Subcutaneous abdominal adipose tissue (tissue), 5 donors: ENCODE measurements around the gene NOS2.
"Not testable (repeated sequence)": the region's sequence is repeated elsewhere in the genome, so short reads cannot be mapped to it uniquely, and the experiment has no call there.

Experiments used
- H3K27ac ChIP-seq: one replicate; pipeline ENCODE4 v1.7.0; 2013; ENCODE audit warnings: low read depth, mild to moderate bottlenecking, inconsistent platforms, low read length, moderate library complexity
- H3K27me3 ChIP-seq, 5 donors: one replicate each; pipeline ENCODE4 v1.7.0; 2013; ENCODE audit warnings: low read length in 5 of 5, inconsistent platforms in 1 of 5; ENCODE audit not compliant: control insufficient read depth in 5 of 5, insufficient read depth in 4 of 5
- H3K36me3 ChIP-seq, 5 donors: one replicate each; pipeline ENCODE4 v1.7.0; 2013; ENCODE audit warnings: low read length in 5 of 5; ENCODE audit not compliant: control insufficient read depth in 5 of 5, insufficient read depth in 5 of 5
- H3K4me1 ChIP-seq, 5 donors: one replicate each; pipeline ENCODE4 v1.7.0; 2013; ENCODE audit warnings: low read length in 5 of 5, mild to moderate bottlenecking in 3 of 5, moderate library complexity in 1 of 5; ENCODE audit not compliant: control insufficient read depth in 5 of 5, insufficient read depth in 5 of 5
- H3K4me3 ChIP-seq, 5 donors: one replicate each; pipeline ENCODE4 v1.7.0; 2013; ENCODE audit warnings: low read length in 5 of 5, low read depth in 1 of 5
- H3K9ac ChIP-seq, 5 donors: one replicate each; pipeline ENCODE4 v1.7.0; 2013; ENCODE audit warnings: low read length in 5 of 5, mild to moderate bottlenecking in 4 of 5, moderate library complexity in 3 of 5
- H3K9me3 ChIP-seq, 5 donors: one replicate each; pipeline ENCODE4 v1.7.0; 2013; ENCODE audit warnings: low read length in 5 of 5; ENCODE audit not compliant: control insufficient read depth in 5 of 5
- donor health status: healthy.
- donor health status: healthy.
- donor health status: healthy.
- donor health status: healthy.
- donor health status: healthy.

NOS2 gene

GRCh38 chr17:27747462-27748359 lies 52.6 kb downstream of the NOS2 start:
- Histone ChIP-seq H3K9ac (no peak overlapping the region), H3K4me3 (no peak overlapping the region), H3K9me3 (no peaks in the 10 kb centered on the region), H3K36me3 (no peaks in the 10 kb centered on the region), H3K4me1 (no peaks in the 10 kb centered on the region), H3K27me3 (no peaks in the 10 kb centered on the region), H3K27ac (no peak overlapping the region)

GRCh38 chr17:27746881-27747280 lies 53.4 kb downstream of the NOS2 start:
- Histone ChIP-seq H3K27ac (no peak overlapping the region), H3K4me1 (no peaks in the 10 kb centered on the region), H3K36me3 (no peaks in the 10 kb centered on the region), H3K27me3 (no peaks in the 10 kb centered on the region), H3K4me3 (no peak overlapping the region), H3K9ac (no peak overlapping the region), H3K9me3 (no peaks in the 10 kb centered on the region)

- H3K27me3 ChIP-seq: not testable (repeated sequence)
These were observed 54.0 kb downstream of the NOS2 start for GRCh38 chr17:27746320-27746719.

GRCh38 chr17:27745207-27745830 lies 55.0 kb downstream of the NOS2 start:
- H3K27ac ChIP-seq, H3K27me3 ChIP-seq, H3K4me3 ChIP-seq, H3K9me3 ChIP-seq, H3K4me1 ChIP-seq, H3K36me3 ChIP-seq, H3K9ac ChIP-seq: not testable (repeated sequence)

More at GRCh38 chr17:27746320-27746719, 54.0 kb downstream of the NOS2 start:
- not testable (repeated sequence) for H3K4me1 ChIP-seq, H3K9me3 ChIP-seq, H3K27ac ChIP-seq, H3K9ac ChIP-seq, H3K36me3 ChIP-seq, H3K4me3 ChIP-seq

GRCh38 chr17:27743281-27743885 lies 56.9 kb downstream of the NOS2 start:
- Histone ChIP-seq H3K27ac (no peak overlapping the region), H3K4me1 (no peaks in the 10 kb centered on the region), H3K36me3 (no peaks in the 10 kb centered on the region)

GRCh38 chr17:27741971-27742575 lies 58.3 kb downstream of the NOS2 start:
- Histone ChIP-seq H3K27ac (no peak overlapping the region), H3K9ac (no peak overlapping the region)

More at GRCh38 chr17:27743281-27743885, 56.9 kb downstream of the NOS2 start:
- no peak overlapping the region for H3K9ac ChIP-seq
- no peaks in the 10 kb centered on the region for H3K27me3 ChIP-seq
- no peaks in the 10 kb centered on the region for H3K9me3 ChIP-seq
- H3K4me3 ChIP-seq: no peak overlapping the region

GRCh38 chr17:27741361-27741861 lies 58.9 kb downstream of the NOS2 start:
- no peaks in the 10 kb centered on the region for H3K4me1 ChIP-seq
- no peaks in the 10 kb centered on the region for H3K9me3 ChIP-seq
- H3K27me3 ChIP-seq: no peaks in the 10 kb centered on the region
- no peak overlapping the region for H3K9ac ChIP-seq
- H3K36me3 ChIP-seq: no peaks in the 10 kb centered on the region
- no peak overlapping the region for H3K4me3 ChIP-seq
- no peak overlapping the region for H3K27ac ChIP-seq

More at GRCh38 chr17:27741971-27742575, 58.3 kb downstream of the NOS2 start:
- no peaks in the 10 kb centered on the region for H3K9me3 ChIP-seq
- H3K27me3 ChIP-seq: no peaks in the 10 kb centered on the region
- H3K4me1 ChIP-seq: no peaks in the 10 kb centered on the region
- H3K4me3 ChIP-seq: no peak overlapping the region
- no peaks in the 10 kb centered on the region for H3K36me3 ChIP-seq

- not testable (repeated sequence) for H3K4me1 ChIP-seq, H3K9ac ChIP-seq, H3K9me3 ChIP-seq, H3K27me3 ChIP-seq, H3K4me3 ChIP-seq, H3K36me3 ChIP-seq, H3K27ac ChIP-seq
These were observed 59.8 kb downstream of the NOS2 start for GRCh38 chr17:27740541-27740940.

- Histone ChIP-seq H3K4me3 (no peak overlapping the region), H3K9ac (no peak overlapping the region), H3K4me1 (no peaks in the 10 kb centered on the region), H3K9me3 (no peaks in the 10 kb centered on the region), H3K27me3 (no peaks in the 10 kb centered on the region), H3K27ac (no peak overlapping the region), H3K36me3 (no peaks in the 10 kb centered on the region)
These were observed 66.6 kb downstream of the NOS2 start for GRCh38 chr17:27733773-27734172.

GRCh38 chr17:27732746-27733145 lies 67.6 kb downstream of the NOS2 start:
- not testable (repeated sequence) for H3K36me3 ChIP-seq, H3K27me3 ChIP-seq, H3K9me3 ChIP-seq, H3K4me3 ChIP-seq, H3K9ac ChIP-seq, H3K4me1 ChIP-seq, H3K27ac ChIP-seq
